PC-9 (cell line): ENCODE results near the gene USP13. TPM values are rescaled to one million over a fixed set of nuclear protein-coding genes. Genes with fewer than 3 reads are reported as not detected.

Source experiments
- BruUV-seq: library from RNA; stranded (reverse); fragments of 400-500 nt; replicated peaks from 2 replicates; lab custom pipeline; 2021; lab: Mats Ljungman, UMichigan
- CTCF ChIA-PET: fragments of 300-600 bp; sonication (Branson Sonifier 250); formaldehyde crosslinking; loops from one replicate; lab custom pipeline; 2022; ENCODE audit warnings: antibody characterized with exemption; lab: Charles Lee
- POLR2A ChIA-PET: fragments of 300-600 bp; sonication (Branson Sonifier 250); formaldehyde crosslinking; loops from one replicate; lab custom pipeline; 2022; ENCODE audit warnings: antibody characterized with exemption; ENCODE audit not compliant: unreplicated experiment; lab: Charles Lee
- DNase-seq, 2 experiments: peaks; one replicate each; pipeline versions ENCODE4 v3.0.0 to v3.0.0-alpha.2; 2015 to 2022; ENCODE audit warnings: mixed read lengths in 1 of 2
- H2AFZ ChIP-seq: fragments of 200-600 bp; sonication (generic); 2 replicates; pipeline ENCODE4 v1.8.1; 2017; ENCODE audit warnings: antibody characterized with exemption
- H3F3A ChIP-seq: fragments of 200-600 bp; sonication (generic); 2 replicates; pipeline ENCODE4 v1.8.1; 2017; ENCODE audit warnings: antibody characterized with exemption, mild to moderate bottlenecking, low read depth; ENCODE audit not compliant: insufficient read depth
- H3K27ac ChIP-seq: fragments of 200-600 bp; sonication (generic); 2 replicates; pipeline ENCODE4 v1.6.1; 2016; ENCODE audit warnings: mixed run types
- H3K27me3 ChIP-seq: fragments of 200-600 bp; sonication (generic); 2 replicates; pipeline ENCODE4 v1.6.1; 2016; ENCODE audit warnings: low read depth, mixed run types; ENCODE audit not compliant: insufficient read depth
- H3K36me3 ChIP-seq: fragments of 200-600 bp; sonication (generic); 2 replicates; pipeline ENCODE4 v1.6.1; 2016; ENCODE audit warnings: low read depth, mixed run types
- H3K4me1 ChIP-seq: fragments of 200-600 bp; sonication (generic); replicated peaks from 2 replicates; pipeline ENCODE4 v1.6.1; 2016; ENCODE audit warnings: mixed run types; ENCODE audit not compliant: insufficient read depth
- H3K4me2 ChIP-seq: fragments of 200-600 bp; sonication (generic); 2 replicates; pipeline ENCODE4 v1.6.1; 2017; ENCODE audit warnings: mixed run types
- H3K4me3 ChIP-seq: fragments of 200-600 bp; sonication (generic); 2 replicates; pipeline ENCODE4 v1.6.1; 2016; ENCODE audit warnings: mixed run types
- H3K79me2 ChIP-seq: fragments of 200-600 bp; sonication (generic); 2 replicates; pipeline ENCODE4 v1.6.1; 2017; ENCODE audit warnings: low read depth, mixed run types
- H3K9me2 ChIP-seq: fragments of 200-600 bp; sonication (generic); 2 replicates; pipeline ENCODE4 v1.8.1; 2017; ENCODE audit warnings: mild to moderate bottlenecking; ENCODE audit not compliant: insufficient read depth
- H3K9me3 ChIP-seq: fragments of 200-600 bp; sonication (generic); 2 replicates; pipeline ENCODE4 v1.8.1; 2016; ENCODE audit warnings: low read depth; ENCODE audit not compliant: insufficient read depth
- H4K20me1 ChIP-seq: fragments of 200-600 bp; sonication (generic); 2 replicates; pipeline ENCODE4 v1.8.1; 2017; ENCODE audit not compliant: insufficient read depth
- EZH2 ChIP-seq: fragments of 200-600 bp; sonication (generic); IDR thresholded peaks from 2 replicates; pipeline ENCODE4 v1.8.0; 2017; ENCODE audit warnings: antibody characterized with exemption, low read depth
- intact Hi-C: fragments of 100-400 bp; cut with micrococcal nuclease; formaldehyde crosslinking; loops from one replicate; pipeline ENCODE4 v1.10.0; 2022; ENCODE audit not compliant: unreplicated experiment
- total RNA-seq: library from RNA; stranded (reverse); gene quantifications from 2 replicates; pipeline ENCODE4 v1.2.3, GENCODE V29; 2021
- TF ChIP-seq, protein P1 (sequence below): fragments of 200-600 bp; sonication (generic); conservative IDR thresholded peaks from 2 replicates; pipeline ENCODE4 v1.6.1; 2017; ENCODE audit warnings: mixed run types, antibody characterized with exemption, mild to moderate bottlenecking, moderate library complexity

The USP13 gene
- total RNA-seq, 1 experiment from 2014 or later: 24.7 TPM

DNA sequence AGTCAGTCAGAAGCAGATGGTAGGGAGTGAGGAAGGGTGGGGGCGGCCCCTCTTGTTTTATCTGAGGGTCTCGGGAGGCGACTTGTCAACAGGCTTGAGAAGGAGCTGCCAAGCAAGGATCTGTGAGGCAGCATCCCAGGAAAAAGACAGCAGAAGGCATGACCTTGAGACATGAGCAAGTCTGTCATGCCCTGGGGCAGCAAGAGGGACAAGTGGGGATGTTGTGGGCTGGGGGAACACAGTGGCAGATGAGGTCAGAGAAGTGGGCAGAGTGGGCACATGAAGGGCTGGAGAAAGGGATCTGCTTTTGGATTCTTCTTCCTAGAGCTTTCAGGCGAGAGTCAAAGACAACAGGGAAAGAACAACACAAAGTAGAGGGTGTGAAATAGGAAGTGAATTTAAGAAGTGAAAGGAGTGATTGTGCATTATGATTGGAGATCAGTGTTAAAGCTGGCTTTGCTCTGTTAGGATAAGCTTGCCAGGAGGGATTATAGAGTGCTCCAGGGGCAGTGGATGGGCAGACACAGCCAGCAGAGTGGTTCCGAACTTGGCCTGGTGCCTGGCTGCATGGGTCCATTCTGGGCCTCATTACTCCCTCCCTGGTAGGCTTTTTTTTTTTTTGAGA is 73.3 kb downstream of the USP13 start:
- intact Hi-C loops: no loop called here

DNA sequence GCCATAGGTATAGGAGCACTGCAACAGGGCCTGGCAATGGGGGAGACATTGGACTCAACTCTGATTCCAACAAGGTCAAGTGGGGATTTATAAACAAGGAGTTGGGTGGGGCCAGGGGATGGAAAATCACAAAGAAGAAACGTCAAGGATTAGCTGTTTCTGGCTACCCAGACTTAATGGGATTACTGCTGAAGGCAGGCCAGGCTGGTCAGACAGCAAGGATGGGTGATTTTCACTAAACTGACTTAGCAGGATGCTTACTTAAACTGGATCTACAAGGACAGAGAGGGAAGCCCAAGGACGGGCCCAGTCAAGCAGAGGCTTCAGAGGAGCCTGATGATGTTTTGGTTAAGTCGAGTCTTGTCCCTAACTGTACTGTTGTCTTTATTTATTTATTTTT is 76.2 kb downstream of the USP13 start:
- H3K36me3 ChIP-seq: peaks cover 4% of the 10 kb centered on the region; the same call in 1 of the 2 replicates
- no peak for TF ChIP-seq EZH2
- TF ChIP-seq, protein P1, sequence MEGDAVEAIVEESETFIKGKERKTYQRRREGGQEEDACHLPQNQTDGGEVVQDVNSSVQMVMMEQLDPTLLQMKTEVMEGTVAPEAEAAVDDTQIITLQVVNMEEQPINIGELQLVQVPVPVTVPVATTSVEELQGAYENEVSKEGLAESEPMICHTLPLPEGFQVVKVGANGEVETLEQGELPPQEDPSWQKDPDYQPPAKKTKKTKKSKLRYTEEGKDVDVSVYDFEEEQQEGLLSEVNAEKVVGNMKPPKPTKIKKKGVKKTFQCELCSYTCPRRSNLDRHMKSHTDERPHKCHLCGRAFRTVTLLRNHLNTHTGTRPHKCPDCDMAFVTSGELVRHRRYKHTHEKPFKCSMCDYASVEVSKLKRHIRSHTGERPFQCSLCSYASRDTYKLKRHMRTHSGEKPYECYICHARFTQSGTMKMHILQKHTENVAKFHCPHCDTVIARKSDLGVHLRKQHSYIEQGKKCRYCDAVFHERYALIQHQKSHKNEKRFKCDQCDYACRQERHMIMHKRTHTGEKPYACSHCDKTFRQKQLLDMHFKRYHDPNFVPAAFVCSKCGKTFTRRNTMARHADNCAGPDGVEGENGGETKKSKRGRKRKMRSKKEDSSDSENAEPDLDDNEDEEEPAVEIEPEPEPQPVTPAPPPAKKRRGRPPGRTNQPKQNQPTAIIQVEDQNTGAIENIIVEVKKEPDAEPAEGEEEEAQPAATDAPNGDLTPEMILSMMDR: no peak
- BruUV-seq: no TSS peak
- H3K79me2 ChIP-seq: no peaks in the 10 kb centered on the region
- no peaks in the 10 kb centered on the region for H3K27me3 ChIP-seq
- peaks cover 15% of the 10 kb centered on the region for H3K4me1 ChIP-seq
- no peak for DNase-seq
- POLR2A ChIA-PET: no interaction called here
- H3K9me2 ChIP-seq: no peaks in the 10 kb centered on the region
- no peaks in the 10 kb centered on the region for H3K9me3 ChIP-seq
- no peaks in the 10 kb centered on the region for H4K20me1 ChIP-seq
- no peak overlapping the region for H3K4me3 ChIP-seq
- no peak overlapping the region for H2AFZ ChIP-seq
- CTCF ChIA-PET: no interaction called here
- intact Hi-C loops: no loop called here
- no peak overlapping the region for H3K4me2 ChIP-seq
- no peak overlapping the region for H3K27ac ChIP-seq
- no peaks in the 10 kb centered on the region for H3F3A ChIP-seq

More for the DNA sequence above, 73.3 kb downstream of the USP13 start:
- Histone ChIP-seq H3K36me3 (peaks cover 4% of the 10 kb centered on the region; the same call in 1 of the 2 replicates), H4K20me1 (no peaks in the 10 kb centered on the region), H3K27ac (no peak overlapping the region), H3K4me1 (no peaks in the 10 kb centered on the region), H3K9me2 (no peaks in the 10 kb centered on the region), H3K27me3 (no peaks in the 10 kb centered on the region), H3K79me2 (no peaks in the 10 kb centered on the region), H3K9me3 (no peaks in the 10 kb centered on the region), H3K4me2 (no peak overlapping the region), H3K4me3 (no peak overlapping the region), H2AFZ (no peak overlapping the region), H3F3A (no peaks in the 10 kb centered on the region)
- ChIA-PET POLR2A (no interaction called here), CTCF (interaction anchor here (0.6 kb wide), 1 partner anchor 8 kb away, joined by 3 read pairs; no protein-coding TSS in a partner anchor)
- TF ChIP-seq EZH2: no peak
- TF ChIP-seq, protein P1: no peak
- DNase-seq: no peak
- no TSS peak for BruUV-seq

DNA sequence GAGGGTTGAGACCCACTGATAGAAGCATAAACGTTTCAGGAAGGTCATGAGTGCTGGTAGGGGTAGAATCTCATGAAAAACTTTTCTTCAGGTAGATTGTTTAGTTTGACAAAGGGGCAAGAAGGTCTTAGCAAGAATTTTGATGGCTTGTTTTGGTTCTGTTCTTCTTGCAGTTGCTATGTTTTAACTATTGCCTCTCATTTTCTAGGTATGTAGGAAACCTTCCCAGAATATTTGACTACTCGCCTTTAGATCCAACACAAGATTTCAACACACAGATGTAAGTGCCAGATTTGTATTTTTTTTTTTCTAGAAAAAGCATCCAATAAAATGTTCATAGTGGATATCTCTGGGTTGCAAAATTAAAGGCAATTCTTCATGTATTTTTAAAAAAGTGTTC is 77.1 kb downstream of the USP13 start:
- POLR2A ChIA-PET: no interaction called here
- CTCF ChIA-PET: no interaction called here
- TF ChIP-seq, protein P1: no peak
- no peaks in the 10 kb centered on the region for H3K9me3 ChIP-seq
- peaks cover 24% of the 10 kb centered on the region for H3K4me1 ChIP-seq
- H3K27me3 ChIP-seq: no peaks in the 10 kb centered on the region
- DNase-seq: no peak
- no peak overlapping the region for H2AFZ ChIP-seq
- H3F3A ChIP-seq: no peaks in the 10 kb centered on the region
- no TSS peak for BruUV-seq
- no peaks in the 10 kb centered on the region for H4K20me1 ChIP-seq
- H3K9me2 ChIP-seq: no peaks in the 10 kb centered on the region
- H3K36me3 ChIP-seq: peaks cover 10% of the 10 kb centered on the region; the same call in 1 of the 2 replicates
- H3K27ac ChIP-seq: no peak overlapping the region
- intact Hi-C loops: no loop called here
- no peaks in the 10 kb centered on the region; the same call in 1 of the 2 replicates for H3K79me2 ChIP-seq
- H3K4me3 ChIP-seq: no peak overlapping the region
- H3K4me2 ChIP-seq: no peak overlapping the region
